ENCODE measurements around the gene ZNF527.
"Not testable (repeated sequence)": the region's sequence is repeated elsewhere in the genome, so short reads cannot be mapped to it uniquely, and the experiment has no call there.

The ZNF527 gene

DNA sequence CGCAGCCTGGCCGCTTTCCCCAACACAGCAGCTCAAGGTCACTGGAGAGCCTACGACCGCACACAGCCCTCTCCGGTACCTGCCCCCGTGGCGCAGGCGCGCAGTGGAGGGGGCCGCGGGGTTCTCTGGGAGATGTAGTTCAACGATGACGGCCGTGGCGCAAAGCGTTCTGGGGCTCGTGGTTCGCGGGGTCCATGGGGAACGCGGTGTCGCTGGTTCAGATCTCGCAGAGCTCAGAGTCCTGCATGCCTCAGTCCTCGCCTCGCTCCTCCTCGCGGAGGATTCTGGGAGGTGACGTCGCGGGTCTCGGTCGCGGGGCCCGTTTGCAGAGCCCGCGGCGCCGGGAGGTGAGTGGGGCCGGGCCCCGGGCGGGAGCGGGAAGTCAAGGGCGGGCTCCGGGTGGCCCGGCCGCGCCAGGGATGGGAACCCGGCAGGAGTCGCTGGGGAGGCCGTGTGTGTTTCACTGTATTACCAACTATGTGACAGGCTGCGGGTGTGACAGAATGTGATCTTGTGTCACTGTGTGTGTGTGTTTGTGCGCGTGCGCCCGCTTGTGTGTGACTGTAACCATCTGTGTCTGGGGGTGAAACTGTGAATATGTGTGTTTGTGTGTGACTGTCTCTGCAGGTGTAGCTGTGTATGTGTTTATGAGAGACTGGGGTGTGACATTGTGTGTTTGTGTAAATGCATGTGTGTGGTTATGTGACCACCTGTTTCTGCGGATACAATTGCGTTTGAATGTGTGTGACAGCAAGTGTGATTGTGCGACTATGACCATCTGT lies at the start of gene ZNF527:
Gene ZNF527, plus strand, starts transcription at position 220 of the 782 bp plus-strand sequence. CDS start 3,100 bp downstream, outside the sequence.
- DNase-seq, result peak; percentile 91

DNA sequence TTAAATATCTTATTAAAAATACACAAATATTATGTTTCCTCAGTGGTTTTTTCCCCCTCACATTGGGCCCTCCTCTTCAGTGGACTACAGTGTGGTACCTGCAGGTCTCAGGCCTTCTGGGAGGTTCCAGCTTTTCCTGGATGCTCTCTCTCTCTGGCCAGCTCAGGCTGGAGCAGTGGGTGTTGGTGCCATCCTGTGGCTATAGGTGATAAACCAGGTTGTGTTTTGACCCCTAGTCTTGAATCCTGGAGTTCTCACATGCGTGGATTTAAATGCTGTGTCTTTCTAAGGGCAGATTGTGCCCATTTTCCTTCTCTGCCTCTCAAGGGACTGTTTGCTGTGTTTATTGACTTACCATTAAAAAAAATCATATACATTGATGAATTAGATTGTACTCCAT lies 41.2 kb upstream of the ZNF527 start:
- no peak for DNase-seq

- DNase-seq, result no peak
Measured at GRCh38 chr19:37332839-37333238, 38.1 kb upstream of the ZNF527 start.

GRCh38 chr19:37333457-37333856 lies 37.4 kb upstream of the ZNF527 start:
- no peak for DNase-seq

DNA sequence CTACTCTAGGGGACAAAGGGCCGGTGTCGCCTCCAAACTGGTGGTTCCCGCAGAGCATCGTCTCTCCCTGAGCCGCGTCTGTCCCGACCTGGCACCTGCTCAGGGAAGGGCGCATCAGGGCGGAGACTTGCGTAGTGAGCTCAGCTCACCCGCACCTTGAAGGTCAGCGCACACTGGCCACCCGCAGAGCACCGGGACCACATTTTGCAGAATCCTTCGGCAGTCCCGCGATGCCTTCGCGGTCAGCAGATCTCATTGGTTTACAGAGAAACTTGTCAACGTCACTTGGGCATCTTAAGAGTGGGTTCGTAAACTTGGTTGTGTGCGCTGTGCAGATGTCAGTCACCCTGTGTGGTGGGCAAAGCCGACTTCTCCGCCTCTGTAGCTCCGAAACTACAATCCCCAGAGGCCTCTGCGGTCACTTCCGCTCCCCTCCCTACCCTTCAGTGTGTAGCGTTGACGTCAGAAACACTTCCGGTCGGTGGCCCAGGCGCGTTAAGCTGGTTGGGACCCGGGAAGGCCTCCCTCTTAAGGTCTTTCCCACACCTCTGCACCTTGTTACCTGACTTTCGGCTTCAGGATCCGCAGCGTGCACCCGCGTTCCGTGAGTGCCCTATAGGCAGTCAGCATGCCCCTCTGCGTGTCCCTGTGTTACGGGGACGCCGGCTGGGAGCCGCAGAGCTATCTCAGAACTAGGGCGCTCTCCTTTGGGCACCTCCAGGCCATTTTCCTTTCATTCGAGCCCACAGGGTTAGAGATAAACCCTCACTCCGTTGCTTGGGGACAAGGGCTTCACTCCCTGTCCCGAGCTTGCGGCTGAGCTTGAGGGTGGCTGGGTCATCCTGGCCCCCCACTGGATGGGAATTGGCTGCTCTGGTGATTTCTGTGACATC lies 36.5 kb upstream of the ZNF527 start:
- no peak for DNase-seq

DNA sequence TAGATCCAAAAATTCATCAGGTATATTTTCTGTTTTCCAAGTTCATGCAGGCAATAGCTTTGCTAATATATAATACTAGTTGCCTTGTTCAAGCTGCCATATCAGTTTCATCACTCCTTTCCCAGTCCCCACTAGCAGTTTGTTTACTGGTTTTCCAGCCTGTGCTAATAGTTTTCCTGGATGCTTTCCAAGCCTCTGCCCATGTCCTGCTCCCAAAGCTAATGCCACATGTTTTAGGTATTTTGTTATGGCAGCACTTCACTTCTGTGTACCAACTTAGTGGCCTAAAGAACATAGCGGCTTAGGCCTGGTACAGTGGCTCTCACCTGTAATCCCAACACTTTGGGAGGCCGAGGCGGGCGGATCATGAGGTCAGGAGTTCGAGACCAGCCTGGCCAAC lies 28.1 kb upstream of the ZNF527 start:
- no peak for DNase-seq

GRCh38 chr19:37346091-37346490 lies 24.8 kb upstream of the ZNF527 start:
- DNase-seq, result no peak

DNA sequence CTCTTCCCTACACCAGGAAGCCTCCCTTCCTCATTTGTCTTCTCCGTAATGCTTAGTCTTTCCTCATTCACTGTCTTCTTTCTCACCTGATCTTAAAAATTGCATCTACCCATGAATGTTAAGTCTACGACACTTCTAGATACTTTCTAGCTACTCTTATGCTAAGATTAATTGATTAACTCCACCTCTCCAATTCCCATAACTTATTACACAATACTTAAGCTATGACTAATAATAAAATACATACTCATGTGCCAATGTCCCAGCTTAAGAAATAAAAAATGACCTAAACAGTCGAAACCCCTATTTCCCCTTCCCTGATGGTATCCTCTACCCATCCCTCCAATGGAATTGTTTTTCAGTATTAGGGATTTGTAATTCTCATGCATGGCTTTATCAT lies 22.8 kb upstream of the ZNF527 start:
- no peak for DNase-seq

- no peak for DNase-seq
Measured at GRCh38 chr19:37353968-37354367, 16.9 kb upstream of the ZNF527 start.

DNA sequence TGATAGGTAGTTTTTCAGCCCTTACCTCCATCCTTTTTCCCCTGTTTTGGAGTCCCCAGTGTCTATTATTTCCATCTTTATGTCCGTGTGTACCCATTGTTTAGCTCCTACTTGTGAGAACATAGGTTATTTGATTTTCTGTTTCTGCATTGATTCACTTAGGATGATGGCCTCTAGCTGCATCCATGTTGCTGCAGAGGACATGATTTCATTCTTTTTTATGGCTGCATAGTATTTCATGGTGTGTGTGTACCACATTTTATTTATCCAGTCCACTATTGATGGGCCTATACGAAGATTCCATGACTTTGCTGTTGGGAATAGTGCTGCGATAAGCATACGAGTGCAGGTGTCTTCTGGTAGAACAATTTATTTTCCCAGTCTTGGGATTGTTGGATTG lies 15.0 kb upstream of the ZNF527 start:
- no peak for DNase-seq

GRCh38 chr19:37361994-37362393 lies 8.9 kb upstream of the ZNF527 start:
- DNase-seq, result no peak

- no peak for DNase-seq
Measured at GRCh38 chr19:37362733-37363132, 8.2 kb upstream of the ZNF527 start.

- not testable (repeated sequence) for DNase-seq
Measured at GRCh38 chr19:37370386-37370879, 466 bp upstream of the ZNF527 start.

GRCh38 chr19:37389234-37389633 lies 18.3 kb downstream of the ZNF527 start:
- DNase-seq, result no peak

DNA sequence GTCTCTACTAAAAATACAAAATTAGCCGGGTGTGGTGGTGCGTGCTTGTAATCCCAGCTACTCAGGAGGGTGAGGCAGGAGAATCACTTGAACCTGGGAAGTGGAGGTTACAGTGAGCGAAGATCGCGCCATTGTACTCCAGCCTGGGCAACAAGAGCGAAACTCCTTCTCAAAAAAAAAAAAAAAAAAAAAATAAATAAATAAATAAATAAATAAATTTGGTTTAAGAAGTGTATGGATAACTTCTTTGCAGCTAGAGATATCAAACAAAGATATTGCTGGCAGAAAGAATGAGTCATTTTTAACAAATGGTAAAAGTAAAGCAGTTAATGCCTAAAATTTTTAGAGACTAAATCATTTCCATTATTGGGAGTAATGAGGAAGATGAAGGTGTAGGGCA lies 20.5 kb downstream of the ZNF527 start:
- DNase-seq, result not testable (repeated sequence)

DNA sequence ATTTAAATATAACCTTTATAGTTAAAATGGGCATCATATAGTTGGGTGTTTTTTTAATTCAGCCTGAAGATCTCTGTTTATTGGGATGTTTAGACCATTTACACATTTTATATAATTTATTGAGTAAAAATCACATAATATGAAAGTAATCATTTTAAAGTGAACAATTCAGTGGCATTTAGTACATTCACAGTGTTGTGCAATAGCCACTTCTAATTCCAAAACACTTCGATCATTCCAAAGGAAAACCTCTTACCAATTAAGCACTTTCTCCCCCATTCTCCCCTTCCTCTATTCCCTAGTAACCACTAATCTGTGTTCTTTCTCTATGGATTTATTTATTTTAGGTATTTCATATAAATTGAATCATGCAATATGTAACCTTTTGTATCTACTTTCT lies 30.2 kb downstream of the ZNF527 start:
- DNase-seq, result no peak

DNA sequence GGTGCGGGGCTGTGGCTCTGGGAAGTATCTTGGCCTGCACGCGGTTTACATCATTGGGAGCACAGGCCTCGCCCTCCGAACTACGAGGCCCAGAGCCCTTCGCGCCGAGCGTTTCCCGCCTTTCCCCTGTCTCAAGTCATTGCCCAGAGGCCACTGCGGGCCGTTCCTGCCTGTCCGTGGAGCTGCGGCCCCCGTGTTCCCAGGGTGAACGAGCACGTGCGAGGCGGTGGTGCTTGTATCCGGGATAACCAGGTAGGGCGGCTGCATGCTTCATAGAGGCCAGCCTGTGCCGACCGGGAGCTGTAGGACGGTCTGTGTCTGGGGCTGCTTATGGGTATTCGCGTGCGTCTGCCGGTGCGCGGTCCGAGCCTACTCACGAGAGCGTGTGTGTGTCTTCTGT lies 32.5 kb downstream of the ZNF527 start:
- no peak for DNase-seq

- not testable (repeated sequence) for DNase-seq
Measured at GRCh38 chr19:37406140-37406846, 35.4 kb downstream of the ZNF527 start.

DNA sequence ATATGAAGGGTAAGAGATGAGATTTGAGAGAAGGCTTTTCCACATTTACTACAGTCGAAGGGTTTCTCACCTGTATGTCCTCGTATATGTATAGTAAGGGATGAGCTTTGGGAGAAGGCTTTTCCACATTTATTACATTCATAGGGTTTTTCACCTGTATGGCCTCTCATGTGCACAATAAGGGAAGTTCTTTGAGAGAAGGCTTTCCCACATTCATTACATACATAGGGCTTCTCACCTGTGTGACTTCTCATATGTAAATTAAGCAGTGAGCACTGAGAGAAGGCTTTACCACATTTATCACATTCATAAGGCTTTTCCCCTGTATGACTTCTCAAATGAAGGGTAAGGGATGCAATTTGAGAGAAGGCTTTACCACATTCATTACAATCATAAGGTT lies 41.8 kb downstream of the ZNF527 start:
- no peak for DNase-seq

DNA sequence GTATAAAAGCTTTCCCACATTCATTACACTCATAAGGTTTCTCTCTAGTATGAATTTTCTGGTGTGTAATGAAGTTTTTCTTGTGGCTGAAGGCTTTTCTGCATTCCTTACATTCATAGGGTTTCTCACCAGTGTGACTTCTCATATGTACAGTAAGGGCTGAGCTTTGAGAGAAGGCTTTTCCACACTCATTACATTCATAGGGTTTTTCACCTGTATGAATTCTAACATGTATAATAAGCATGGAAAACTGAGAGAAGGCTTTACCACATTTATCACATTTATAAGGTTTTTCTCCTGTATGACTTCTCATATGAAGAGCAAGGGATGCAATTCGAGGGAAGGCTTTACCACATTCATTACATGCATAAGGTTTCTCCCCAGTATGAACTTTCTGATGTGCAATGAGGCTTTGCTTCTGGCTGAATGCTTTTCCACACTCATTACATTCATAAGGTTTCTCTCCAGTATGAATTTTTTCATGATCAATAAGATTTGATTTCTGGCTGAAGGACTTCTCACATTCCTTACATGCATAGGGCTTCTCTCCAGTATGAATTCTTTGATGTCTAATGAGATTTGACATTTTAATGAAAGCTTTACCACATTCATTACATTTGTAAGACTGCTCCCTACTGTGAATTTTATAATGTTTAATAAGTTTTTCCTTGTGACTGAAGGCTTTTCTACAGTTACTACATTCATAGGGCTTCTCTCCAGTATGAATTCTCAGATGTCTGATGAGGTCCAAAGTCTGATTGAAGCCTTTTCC lies 42.6 kb downstream of the ZNF527 start:
- DNase-seq, result no peak
